NCI-H2081 (cell line): Measurements from ENCODE around the gene SVIL.
"Not testable (repeated sequence)": the region's sequence is repeated elsewhere in the genome, so short reads cannot be mapped to it uniquely, and the experiment has no call there.

Source experiments
- DNase-seq, 2 experiments: peaks; one replicate each; lab custom pipeline; 2025; lab: John Stamatoyannopoulos, UW

The SVIL gene

GRCh38 chr10:29648983-29649268 lies 14.2 kb upstream of the SVIL start:
- no peak for DNase-seq

GRCh38 chr10:29648114-29648982 lies 13.6 kb upstream of the SVIL start:
- no peak for DNase-seq

GRCh38 chr10:29647478-29647877 lies 12.7 kb upstream of the SVIL start:
- no peak for DNase-seq

GRCh38 chr10:29646960-29647461 lies 12.2 kb upstream of the SVIL start:
- DNase-seq = no peak

- peak; percentile 39 to 57 for DNase-seq
These were observed 11.6 kb upstream of the SVIL start for GRCh38 chr10:29646238-29646902.

GRCh38 chr10:29643771-29644501 lies 9.2 kb upstream of the SVIL start:
- no peak for DNase-seq

GRCh38 chr10:29642990-29643389 lies 8.2 kb upstream of the SVIL start:
- no peak for DNase-seq

- no peak for DNase-seq
These were observed 2.8 kb upstream of the SVIL start for GRCh38 chr10:29637537-29637936.

- no peak for DNase-seq
These were observed 1.4 kb upstream of the SVIL start for GRCh38 chr10:29636178-29636577.

GRCh38 chr10:29635711-29636144 lies 957 bp upstream of the SVIL start:
- no peak for DNase-seq

GRCh38 chr10:29634105-29634504 lies 666 bp downstream of the SVIL start:
- no peak for DNase-seq

GRCh38 chr10:29631049-29631339 lies 3.8 kb downstream of the SVIL start:
- DNase-seq = no peak

- DNase-seq = no peak
These were observed 4.3 kb downstream of the SVIL start for GRCh38 chr10:29630205-29631048.

- DNase-seq = no peak
These were observed 5.8 kb downstream of the SVIL start for GRCh38 chr10:29628912-29629526.

- no peak for DNase-seq
These were observed 6.5 kb downstream of the SVIL start for GRCh38 chr10:29628311-29628710.

GRCh38 chr10:29627201-29628132 lies 7.3 kb downstream of the SVIL start:
- peak in 1 of 2 experiments; percentile 12 for DNase-seq

GRCh38 chr10:29624357-29624756 lies 10.4 kb downstream of the SVIL start:
- not testable (repeated sequence) for DNase-seq

GRCh38 chr10:29623797-29624196 lies 11.0 kb downstream of the SVIL start:
- DNase-seq = no peak

- DNase-seq = no peak
These were observed 12.3 kb downstream of the SVIL start for GRCh38 chr10:29622382-29622922.

- DNase-seq = no peak
These were observed 13.6 kb downstream of the SVIL start for GRCh38 chr10:29621161-29621560.
